HG03095 (cell line): ENCODE data around the gene STX7.

Experiments
- ATAC-seq: cut with Tn5 transposase; IDR thresholded peaks from one replicate; pipeline ENCODE4 v1.9.1; 2021; ENCODE audit warnings: moderate library complexity; ENCODE audit not compliant: unreplicated experiment

The STX7 gene

DNA sequence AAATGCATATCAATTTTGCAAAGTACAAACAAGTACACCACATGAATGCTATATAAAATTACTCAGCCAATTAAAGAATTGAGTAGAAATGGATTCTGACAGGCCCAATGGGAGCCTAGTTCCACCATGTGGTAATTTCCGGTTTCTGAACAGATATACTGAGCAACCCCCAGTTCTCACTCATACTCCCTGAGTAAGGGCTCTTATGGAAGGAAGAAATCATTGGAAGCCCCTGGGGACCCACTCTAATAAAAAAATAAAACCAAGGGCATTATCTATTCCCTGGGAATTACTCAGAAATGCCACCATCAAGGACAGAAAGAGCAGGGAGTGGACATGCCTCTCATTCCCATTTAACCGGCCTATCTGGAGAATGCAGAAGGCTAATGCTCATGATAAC, 34.6 kb downstream of the STX7 start:
- no peak for ATAC-seq

DNA sequence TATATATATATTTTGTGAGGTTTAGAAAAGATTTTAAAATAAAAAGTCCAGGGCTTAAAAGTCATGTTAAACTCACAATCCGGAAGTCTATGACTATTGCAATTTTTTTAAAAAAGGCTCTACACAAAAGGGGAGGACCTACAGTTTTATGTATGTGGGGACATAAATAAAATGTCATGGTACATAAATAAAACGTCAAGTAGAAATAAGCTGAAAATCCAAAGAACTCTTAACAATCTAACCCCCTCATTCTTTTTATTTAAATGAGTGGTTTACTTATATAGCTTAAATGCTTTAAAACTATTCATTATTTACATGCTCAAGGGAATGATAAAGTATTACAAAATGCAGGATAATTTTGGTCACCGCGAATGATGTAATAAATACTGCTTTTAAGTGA, 36.2 kb downstream of the STX7 start:
- ATAC-seq = no peak

DNA sequence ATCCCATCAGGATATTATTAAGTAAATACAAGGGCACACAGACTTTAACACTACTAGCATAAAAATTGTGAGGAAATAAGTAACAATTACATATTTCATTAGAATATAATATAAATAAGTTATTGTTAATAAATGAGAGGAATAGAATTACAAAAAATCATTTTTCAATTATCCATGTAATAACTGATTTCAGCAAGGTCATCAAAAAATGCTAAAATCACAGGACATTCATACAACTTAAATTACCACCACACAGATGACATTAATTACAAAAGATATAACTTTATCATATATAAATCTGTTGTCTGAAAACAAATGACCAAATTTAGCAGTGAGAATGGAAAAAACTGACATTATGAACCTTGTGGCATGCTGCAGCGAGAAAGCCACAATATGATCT, 37.0 kb downstream of the STX7 start:
- no peak for ATAC-seq

DNA sequence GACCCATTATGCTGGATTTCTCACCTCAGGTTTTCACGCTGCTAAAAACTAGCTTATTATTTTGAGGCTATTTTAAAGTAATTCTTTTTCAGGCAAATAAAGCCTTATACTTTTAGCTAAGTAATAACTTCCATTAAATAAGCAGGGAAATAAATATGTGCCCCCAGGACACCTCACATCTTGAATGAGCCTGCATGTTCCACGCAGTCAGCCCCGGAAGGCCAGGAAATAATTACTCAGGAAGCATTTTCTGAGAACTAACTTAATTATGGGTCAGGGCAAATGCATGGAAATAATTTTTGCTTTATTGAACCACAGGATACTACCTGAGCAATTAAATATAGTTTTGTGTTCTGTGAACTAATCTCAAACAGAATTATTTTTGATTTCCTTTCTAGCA, 41.1 kb downstream of the STX7 start:
- no peak for ATAC-seq

DNA sequence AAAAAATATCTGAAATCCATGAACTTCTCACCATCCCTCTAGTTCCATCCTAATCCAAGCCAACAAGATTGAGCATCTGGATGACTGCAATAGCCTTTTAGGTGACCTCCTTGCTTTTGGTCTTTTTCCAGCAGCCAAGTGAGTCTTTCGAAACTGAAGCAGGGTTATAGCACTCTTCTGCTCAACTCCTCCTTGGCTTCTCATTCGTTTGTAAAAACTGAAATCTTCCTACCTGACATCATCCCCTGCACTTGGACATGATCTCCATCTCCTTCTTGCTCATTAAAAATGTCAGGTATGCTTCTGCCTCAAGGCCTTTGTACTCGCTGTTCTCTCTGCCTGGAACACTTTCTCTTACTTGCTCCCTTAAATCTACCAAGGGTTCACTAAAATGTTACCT, 46.0 kb downstream of the STX7 start:
- no peak for ATAC-seq

DNA sequence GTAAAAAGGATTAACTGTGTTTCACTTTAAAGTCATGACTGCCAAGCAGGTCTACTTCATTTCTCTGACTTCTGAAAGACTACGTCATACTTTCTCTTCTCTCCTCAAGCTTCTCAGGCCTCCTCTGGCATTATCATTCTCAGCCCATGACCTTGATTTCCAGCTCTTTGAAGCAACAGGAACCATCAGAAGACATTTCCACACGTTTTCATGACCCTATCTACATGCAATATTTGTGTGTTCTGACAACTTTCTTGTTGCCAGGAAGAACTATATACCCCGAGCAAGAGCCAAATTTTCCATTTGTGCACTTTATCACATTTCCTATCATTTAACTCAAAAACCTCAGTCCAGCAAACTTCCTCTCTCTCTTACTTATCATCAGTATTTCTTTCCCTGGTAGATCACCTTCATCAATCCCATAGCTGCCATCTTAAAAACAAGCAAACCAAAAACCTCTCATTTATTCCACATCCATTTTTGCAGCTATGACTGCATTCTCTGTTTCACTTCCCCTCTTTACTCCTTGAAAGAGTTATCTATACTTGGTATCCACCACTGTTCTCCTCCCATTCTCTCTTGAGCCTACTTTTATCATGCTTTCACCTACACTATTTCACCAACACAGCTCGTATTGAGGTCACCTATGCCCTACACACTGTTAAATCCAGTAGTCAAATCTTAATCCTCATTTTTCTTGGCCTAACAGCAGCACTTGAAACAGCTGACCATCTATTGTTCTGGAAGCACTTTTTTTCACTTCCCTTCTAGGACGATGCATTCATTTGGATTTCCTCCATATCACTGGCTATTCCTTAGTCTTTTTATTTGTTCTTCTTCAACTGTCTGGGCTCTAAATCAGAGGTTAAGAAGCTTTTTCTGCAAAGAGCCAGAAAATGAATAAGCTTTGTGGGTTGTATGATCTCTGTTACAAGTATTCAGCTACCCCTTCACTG, 47.1 kb downstream of the STX7 start:
- ATAC-seq = peak; percentile 80

DNA sequence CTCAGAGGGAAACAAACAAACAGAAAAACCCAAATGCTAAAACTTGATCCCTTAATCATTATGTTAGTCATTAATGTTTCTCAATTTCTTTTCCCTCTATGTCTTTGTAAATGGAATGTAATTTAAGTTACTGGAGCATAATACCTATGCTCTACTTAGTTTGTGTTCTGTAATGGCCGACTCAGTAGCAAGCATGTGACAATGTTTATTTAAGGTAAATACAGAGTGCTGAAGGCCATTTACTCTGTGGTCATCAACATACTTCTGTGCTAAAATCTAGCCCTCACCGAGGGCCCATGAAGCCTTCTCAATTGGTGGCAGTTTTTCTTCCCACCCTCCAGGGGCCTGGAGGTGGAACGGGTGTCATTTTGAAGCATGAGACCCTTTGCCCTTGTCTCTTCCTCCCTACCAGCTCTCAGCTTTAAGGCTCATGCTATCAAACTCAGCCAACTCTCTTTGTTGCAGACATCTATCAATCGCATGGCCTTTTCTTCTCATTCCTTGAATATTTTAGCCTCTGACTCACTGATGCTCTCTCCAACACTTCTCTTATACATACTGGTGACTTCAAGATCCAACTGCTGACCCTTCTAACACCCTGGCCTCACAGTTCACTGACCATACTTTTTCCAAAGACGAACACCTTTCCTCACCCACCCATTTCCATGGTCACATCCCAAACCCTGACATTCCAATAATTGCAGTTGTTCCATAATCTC, 48.2 kb downstream of the STX7 start:
- no peak for ATAC-seq

DNA sequence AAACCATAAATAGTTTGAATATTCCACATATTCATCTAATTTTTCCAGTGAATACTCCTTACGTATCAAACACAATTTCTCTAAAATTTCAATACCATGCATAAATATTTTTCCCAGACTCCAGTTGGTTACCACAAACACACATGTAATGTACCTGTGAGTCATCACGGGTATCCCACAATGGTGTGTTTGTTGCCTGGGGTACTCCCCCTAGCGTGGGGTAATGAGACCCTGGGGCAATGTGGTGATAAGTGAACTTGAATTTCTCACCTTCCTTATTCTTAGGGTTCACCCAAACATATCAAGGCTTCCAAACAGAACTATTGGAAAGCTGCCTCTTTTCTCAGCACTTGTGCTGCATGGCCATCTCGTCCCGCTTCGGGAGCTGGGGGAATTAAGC, 51.0 kb downstream of the STX7 start:
- ATAC-seq = no peak

DNA sequence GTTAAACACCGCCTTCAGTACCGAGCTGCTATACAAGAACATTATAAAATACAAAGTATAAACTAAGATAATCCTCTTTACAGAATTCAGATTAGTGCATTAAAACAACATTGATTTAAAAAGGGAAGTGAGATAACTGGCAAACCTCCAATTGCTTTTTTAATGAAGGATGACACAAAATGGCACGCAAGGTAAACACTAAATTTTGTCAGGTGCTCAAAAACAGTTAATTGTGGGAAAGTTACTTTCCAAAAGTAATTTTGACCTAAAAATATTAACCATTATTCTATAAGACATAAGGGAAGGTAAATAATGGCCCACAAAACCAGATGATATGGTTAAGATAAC, 53.3 kb downstream of the STX7 start:
- no peak for ATAC-seq

DNA sequence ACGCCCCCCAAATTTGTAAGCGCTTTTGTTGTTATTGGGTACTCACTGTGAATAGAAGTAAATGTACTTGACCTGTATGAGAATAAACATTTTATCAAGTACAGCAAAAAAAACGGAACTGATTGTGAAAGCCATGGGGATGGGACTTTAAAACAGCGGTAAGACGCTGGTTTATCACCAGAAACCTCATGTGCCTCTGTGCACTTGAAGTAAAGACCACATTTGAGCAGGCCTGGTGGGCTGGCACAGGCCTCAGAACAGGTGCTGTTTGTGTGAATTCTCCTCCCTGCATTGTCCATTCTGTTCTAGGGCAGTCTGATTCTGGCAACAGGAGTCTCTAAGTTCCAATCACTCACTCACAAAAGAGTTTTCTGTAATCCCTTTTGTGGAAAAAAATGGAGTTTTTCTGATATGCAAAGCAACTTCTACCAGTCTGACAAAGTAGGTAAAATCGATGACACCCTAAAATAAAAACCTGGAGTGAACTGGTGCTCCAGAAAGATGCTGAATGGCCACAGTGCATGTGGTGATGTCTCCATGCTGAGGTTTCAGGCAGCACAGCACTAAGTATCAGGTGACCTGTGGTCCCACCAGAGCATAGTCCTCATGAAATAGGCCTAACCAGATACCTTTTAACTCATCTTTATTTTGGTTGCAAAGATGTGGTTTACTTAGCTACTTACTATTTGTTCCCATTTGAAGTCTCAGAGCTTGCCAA, 53.9 kb downstream of the STX7 start:
- ATAC-seq = no peak

DNA sequence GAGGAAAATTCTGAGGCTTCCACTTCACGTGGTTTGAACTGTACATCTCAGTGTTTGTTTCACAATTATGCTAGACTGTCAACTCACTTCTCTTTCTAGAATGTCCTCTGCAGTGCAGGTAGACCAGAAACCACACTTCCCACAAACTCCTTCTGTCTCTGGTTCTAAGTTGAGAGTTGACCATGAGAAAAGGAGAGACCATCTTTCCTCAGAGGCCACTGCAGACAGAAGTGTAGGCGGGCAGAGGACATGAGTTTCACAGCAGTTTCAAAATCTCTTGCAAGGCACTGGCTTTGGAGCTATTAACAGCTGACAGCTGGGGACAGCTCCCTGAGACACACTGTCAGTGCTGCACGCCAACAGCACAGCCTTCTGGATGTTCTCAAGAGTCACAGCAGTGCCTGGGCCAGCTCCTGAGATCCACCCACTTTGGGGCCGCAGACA, 56.2 kb downstream of the STX7 start:
- peak; percentile 95 for ATAC-seq

DNA sequence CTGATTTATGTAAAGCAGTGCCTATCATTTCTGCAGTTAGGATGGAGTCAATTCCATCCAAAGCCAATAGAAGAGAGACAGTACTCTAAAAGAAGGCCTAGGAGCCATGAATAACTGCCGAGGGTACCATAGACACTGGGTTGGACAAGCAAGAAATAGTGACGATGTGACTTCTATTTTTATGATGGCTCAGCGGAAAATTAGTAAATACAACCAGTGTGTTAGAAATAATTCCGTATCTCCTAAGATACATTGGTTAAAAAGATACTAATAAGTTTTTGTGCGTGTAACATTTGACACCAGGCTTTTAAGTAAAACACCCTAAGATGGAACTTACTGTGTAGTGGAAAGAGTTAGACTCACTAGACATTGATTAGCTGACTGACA, 66.1 kb downstream of the STX7 start:
- ATAC-seq = no peak

DNA sequence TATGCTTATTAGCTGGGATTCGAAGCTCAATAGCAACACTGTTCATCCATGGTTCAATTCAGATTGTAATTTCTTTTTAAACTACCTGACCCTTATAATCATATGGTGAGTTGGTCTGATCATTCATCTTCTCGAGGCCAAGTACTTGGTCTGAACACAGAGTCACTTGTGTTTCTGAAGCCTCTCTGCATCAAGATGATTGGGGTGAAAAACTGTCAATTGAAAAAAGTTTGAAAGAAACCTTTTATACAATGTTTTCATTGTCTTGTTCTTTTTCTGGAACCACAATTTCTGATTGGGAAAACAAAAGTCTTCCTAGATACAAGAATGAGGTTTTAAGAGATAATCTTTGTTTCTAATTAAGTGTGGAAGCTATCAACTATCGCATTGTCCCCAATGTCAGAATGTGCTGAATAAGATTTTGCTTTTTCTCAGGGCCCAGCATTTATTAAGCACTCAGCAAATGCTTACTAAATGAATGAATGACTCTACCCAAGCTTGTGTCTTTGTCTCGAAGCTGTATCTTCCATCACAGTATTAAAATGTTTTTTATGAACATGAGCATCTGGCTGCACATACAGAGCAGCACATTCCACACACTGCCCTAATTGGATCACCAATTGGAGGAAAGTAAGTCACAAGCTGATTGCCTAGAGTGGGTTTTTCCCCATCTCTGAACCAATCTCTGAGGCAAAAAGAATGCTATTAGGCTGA, 66.6 kb downstream of the STX7 start:
- no peak for ATAC-seq

DNA sequence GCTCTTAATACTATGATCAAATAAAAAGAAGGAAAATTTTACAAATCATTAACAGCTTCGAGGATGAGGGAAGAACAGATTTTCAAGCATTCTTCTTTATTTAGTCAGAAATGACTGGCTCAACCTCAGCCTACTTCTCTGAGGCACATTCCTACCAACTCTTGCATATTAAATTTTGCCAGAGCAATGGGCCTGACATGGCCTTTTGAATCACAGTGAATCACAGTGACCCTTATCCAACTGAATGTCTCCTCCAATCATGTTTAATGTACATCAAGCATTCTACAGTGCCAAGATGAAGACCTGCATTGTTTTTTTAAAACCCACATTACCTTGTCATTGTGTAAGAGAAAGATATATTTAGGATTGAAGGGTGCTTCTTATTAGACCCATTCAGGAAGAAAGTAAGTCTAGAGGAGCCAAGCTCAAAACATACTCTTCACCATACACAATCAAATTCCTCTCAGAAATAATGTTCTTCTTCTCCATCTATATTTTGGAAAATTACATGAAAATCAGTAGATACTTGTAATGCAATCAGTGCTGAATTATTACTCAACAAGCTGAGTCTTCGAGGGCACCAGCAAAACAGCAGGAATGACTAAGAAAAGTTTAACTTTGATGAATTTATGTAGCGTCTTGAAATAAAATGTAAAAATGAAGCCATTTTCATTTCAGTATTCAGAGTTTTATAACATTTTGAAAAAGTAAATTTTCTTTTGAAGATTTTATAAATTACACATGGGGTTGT, 67.5 kb downstream of the STX7 start:
- no peak for ATAC-seq

DNA sequence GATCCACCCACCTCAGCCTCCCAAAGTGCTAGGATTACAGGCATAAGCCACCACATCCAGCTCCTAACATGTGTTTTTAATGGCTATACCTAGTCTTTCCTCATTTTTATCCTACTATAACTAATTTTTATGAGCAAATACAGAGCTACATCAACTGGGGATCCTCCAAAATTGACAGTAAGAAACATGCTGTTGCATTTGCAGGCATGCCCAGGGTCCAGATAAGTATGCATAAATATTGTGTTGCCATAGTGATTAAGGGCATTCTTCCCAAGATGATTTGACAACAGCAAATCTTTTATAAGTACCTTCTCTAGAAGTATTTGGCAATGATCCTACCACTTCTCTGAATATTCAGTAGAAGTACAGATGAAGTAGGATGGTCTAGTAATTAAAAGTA, 69.7 kb downstream of the STX7 start:
- no peak for ATAC-seq

DNA sequence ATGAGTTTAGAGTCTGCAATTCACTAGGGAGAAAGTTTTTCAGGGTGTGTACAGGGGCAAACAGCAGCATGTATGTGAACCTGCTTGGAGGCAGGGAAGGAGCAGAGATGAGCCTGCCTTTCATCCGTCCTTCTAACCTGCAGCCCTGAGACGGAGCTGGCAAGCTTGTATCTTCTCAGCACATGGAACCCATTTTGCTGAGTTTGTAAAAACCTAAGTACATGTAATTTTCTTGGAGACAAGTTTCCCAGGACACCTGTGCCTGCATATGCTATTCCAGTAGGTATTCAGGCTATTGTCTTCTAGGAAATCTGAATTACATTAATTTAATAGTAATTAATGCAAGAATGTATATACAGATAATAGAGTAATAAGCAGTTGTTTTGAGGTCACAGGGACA, 82.8 kb downstream of the STX7 start:
- no peak for ATAC-seq

DNA sequence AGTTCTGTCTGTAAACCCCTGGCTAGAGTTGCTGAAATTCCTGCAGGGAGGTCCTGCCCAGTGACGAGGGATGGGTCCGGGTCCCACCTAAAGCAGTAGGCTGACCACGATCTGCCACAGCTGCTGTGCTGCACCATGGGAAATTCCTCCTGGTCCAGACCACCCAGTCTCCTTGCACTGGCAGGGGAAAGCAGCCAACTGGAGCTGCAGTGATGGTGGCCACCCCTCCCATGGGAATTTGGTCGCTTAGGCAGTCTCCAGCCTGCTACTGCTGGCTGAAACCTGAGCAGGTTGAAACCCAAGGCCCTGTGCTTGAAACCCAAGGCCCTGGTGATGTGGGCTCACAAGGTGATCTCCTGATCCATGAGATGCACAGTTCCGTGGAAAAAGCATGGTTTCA, 87.7 kb downstream of the STX7 start:
- ATAC-seq = no peak

DNA sequence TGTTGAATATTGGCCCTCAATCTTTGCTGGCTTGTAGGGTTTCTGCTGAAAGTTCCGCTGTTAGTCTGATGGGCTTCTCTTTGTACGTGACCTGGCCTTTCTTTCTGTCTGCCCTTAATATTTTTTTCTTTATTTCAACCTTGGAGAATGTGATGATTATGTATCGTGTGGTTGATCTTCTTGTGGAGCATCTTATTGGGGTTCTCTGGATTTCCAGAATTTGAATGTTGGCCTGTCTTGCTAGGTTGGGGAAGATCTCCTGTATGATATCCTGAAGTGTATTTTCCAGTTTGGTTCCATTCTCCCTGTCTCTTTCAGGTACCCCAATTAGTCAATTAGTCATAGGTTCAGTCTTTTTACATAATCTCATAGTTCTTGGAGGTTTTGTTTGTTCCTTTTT, 89.1 kb downstream of the STX7 start:
- no peak for ATAC-seq

DNA sequence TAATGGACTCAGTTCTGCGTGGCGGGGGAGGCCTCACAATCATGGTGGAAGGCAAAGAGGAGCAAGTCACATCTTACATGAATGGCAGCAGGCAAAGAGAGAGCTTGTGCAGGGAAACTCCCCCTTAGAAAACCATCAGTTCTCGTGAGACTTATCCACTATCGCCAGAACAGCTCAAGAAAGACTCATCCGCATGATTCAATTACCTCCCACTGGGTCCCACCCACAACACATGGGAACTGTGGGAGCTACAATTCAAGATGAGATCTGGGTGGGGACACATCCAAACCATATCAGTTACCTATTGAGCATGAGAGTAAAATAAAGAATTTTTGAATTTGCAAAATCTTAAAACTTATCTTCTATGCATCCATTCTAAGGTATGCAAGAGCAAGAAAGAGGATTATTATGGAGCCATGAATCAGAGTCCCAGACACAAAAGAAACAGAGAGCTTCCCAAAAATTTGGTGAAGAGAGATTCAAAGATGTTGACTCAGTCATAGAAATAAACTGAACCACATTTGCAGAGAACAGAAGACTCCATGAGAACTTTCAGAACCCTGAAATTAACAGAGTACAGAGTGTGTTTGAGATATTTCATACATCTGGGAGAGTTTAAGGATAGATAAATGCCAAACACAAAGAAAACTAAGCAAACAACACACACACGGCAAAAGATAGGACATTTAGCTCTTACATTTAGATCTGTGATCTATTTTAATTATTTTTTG, 94.5 kb downstream of the STX7 start:
- no peak for ATAC-seq

DNA sequence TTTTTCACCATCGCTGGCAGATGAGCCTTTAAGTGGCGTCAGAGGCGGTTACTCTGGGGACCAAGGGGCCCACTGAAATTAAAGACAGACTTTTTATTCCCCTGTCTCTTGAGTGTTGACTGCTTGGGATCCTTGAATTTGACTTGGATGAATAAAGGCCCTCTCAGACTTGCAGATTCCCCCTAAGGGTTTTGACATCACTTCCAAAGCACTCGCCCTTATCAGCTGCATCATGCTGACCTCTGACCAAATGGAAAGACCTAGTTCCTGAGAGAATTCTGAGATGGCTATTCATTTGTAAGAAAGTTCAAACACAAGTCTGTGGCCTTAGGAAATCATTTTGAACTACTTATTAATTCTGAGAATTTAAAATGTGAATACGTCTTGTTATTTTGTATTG, 98.2 kb downstream of the STX7 start:
- ATAC-seq = no peak
